Keratinocyte (primary cell): Measurements from ENCODE around the gene MTHFD1L. TPM values are rescaled to one million over a fixed set of nuclear protein-coding genes. Genes with fewer than 3 reads are reported as not detected.

ENCODE experiments used
- DNase-seq: peaks from one replicate; pipeline ENCODE4 v3.0.0-alpha.2; 2011; ENCODE audit warnings: low read depth, missing footprints, low spot score
- FAIRE-seq: peaks from 2 replicates; lab custom pipeline; 2011; peaks lifted over from hg19 to GRCh38; lab: Jason Lieb, UNC
- H2AFZ ChIP-seq: 2 replicates; pipeline ENCODE4 v1.6.0; 2012; ENCODE audit warnings: low read length, control low read depth, inconsistent platforms; ENCODE audit not compliant: control insufficient read depth
- H3K27ac ChIP-seq: 2 replicates; pipeline ENCODE4 v1.5.1; 2011; ENCODE audit warnings: low read length; ENCODE audit not compliant: control insufficient read depth, insufficient read depth
- H3K27me3 ChIP-seq: 3 replicates; pipeline ENCODE4 v1.6.0; 2011; ENCODE audit warnings: low read length; ENCODE audit not compliant: control insufficient read depth, insufficient read depth; ENCODE audit errors: extremely low read depth
- H3K36me3 ChIP-seq, 2 experiments: 2 replicates in 1 of 2; 3 replicates in 1 of 2; pipeline ENCODE4 v1.5.1; 2011; ENCODE audit warnings: low read length in 2 of 2, mild to moderate bottlenecking in 1 of 2; ENCODE audit not compliant: control insufficient read depth in 2 of 2, insufficient read depth in 2 of 2; ENCODE audit errors: extremely low read depth in 1 of 2
- H3K4me1 ChIP-seq: 3 replicates; pipeline ENCODE4 v1.5.1; 2011; ENCODE audit warnings: low read length; ENCODE audit not compliant: control insufficient read depth, insufficient read depth; ENCODE audit errors: extremely low read depth
- H3K4me2 ChIP-seq: 3 replicates; pipeline ENCODE4 v1.6.0; 2011; ENCODE audit warnings: low read depth, low read length; ENCODE audit not compliant: control insufficient read depth, insufficient read depth; ENCODE audit errors: extremely low read depth
- H3K4me3 ChIP-seq, 3 experiments: fragments of 200-600 bp in 1 of 3; sonication (generic) in 1 of 3; 2 replicates in 2 of 3; 3 replicates in 1 of 3; pipeline ENCODE4 v1.5.1; 2011 to 2016; ENCODE audit warnings: low read length in 3 of 3, mild to moderate bottlenecking in 3 of 3, control low read depth in 2 of 3, inconsistent platforms in 1 of 3, low read depth in 1 of 3, mixed read lengths in 1 of 3, mixed run types in 1 of 3, moderate library complexity in 1 of 3; ENCODE audit not compliant: control insufficient read depth in 2 of 3, insufficient read depth in 2 of 3; ENCODE audit errors: extremely low read depth in 1 of 3
- H3K79me2 ChIP-seq: 2 replicates; pipeline ENCODE4 v1.6.0; 2012; ENCODE audit warnings: low read length; ENCODE audit not compliant: control insufficient read depth, insufficient read depth
- H3K9ac ChIP-seq: 3 replicates; pipeline ENCODE4 v1.6.0; 2011; ENCODE audit warnings: low read length; ENCODE audit not compliant: control insufficient read depth, insufficient read depth; ENCODE audit errors: extremely low read depth
- H3K9me1 ChIP-seq: 3 replicates; pipeline ENCODE4 v1.6.0; 2011; ENCODE audit warnings: low read length; ENCODE audit not compliant: control insufficient read depth, insufficient read depth; ENCODE audit errors: extremely low read depth
- H3K9me3 ChIP-seq: 2 replicates; pipeline ENCODE4 v1.5.1; 2012; ENCODE audit warnings: low read depth, low read length; ENCODE audit not compliant: control insufficient read depth
- H4K20me1 ChIP-seq: 3 replicates; pipeline ENCODE4 v1.6.0; 2011; ENCODE audit warnings: low read length; ENCODE audit not compliant: control insufficient read depth, insufficient read depth; ENCODE audit errors: extremely low read depth
- CTCF ChIP-seq, 3 experiments: IDR thresholded peaks in 1 of 3; conservative IDR thresholded peaks in 1 of 3; optimal IDR thresholded peaks in 1 of 3; 2 replicates in 2 of 3; 3 replicates in 1 of 3; pipeline versions ENCODE3 to v1.5.1; 2011; ENCODE audit warnings: low read length in 3 of 3, mild to moderate bottlenecking in 3 of 3, moderate library complexity in 2 of 3, control low read depth in 1 of 3, inconsistent platforms in 1 of 3; ENCODE audit not compliant: insufficient read depth in 2 of 3; ENCODE audit errors: extremely low read depth in 1 of 3
- EZH2 ChIP-seq: IDR thresholded peaks from one replicate; pipeline ENCODE4 v1.6.1; 2012; ENCODE audit warnings: inconsistent platforms, mild to moderate bottlenecking, low read length, moderate library complexity
- dilution Hi-C: fragments of 300-500 bp; cut with MboI; formaldehyde crosslinking; loops from one replicate; pipeline ENCODE4 v1.7.0; 2020; ENCODE audit warnings: low sequenced_read_pairs; ENCODE audit not compliant: extremely low pct_ligation_motif_present
- polyA plus RNA-seq, 5 experiments: library from polyadenylated mRNA; depleted of rRNA in 3 of 5; stranded (reverse) in 3 of 5; stranded (forward) in 1 of 5; unstranded in 1 of 5; fragments of >200 nt; gene quantifications; 1 replicate in 1 of 5; 2 replicates in 3 of 5; 3 replicates in 1 of 5; pipeline versions ENCODE4 v1.2.1 to v1.2.3, GENCODE V29; 2011 to 2012; ENCODE audit warnings: missing spikeins in 2 of 5, low read depth in 1 of 5, low replicate concordance in 1 of 5

MTHFD1L gene
- polyA plus RNA-seq, 1 donor (not counting 4 experiments of a cell fraction or from before 2014, with no cell fraction given): 38.0 TPM

DNA sequence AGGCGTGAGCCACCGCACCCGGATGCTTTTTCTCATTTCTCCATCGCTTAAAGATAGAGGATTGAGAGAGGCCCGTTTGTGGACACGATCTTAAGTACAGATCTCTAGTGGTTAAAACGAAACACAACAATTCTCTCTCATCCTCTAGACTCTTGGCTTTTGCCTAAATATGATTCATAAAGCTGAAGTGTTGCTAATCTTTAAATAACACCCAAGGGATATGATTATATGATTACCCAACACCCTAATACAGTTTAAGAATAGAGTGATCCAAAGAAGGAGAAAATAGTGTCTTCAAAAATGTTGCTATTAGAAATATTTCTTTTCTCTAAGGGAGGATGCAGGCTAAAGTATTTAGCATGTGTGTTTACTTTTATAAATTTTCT is 50.4 kb downstream of the MTHFD1L start:
- TF ChIP-seq EZH2: no peak
- no peak for TF ChIP-seq CTCF (optimal IDR thresholded peaks at IDR 0.05 in 1 of 3, IDR thresholded peaks at IDR 0.05 in 1 of 3, conservative IDR thresholded peaks at IDR 0.05 in 1 of 3; ENCODE audit: extremely low read depth in 1 of 3, insufficient read depth in 2 of 3, low read length in 3 of 3)
- dilution Hi-C loops: no loop called here
- DNase-seq: no peak

GRCh38 chr6:150919938-150920337 is 54.4 kb downstream of the MTHFD1L start:
- Histone ChIP-seq H3K4me1 (peaks cover 10% of the 10 kb centered on the region), H3K4me3 (no peak overlapping the region), H3K9me1 (peaks cover 5% of the 10 kb centered on the region), H3K4me2 (no peak overlapping the region), H3K36me3 (peaks cover 7 to 16% of the 10 kb centered on the region in 2 experiments), H3K9me3 (no peaks in the 10 kb centered on the region), H3K79me2 (no peaks in the 10 kb centered on the region), H2AFZ (no peak overlapping the region), H3K27ac (no peak overlapping the region), H3K9ac (no peak overlapping the region), H3K27me3 (no peaks in the 10 kb centered on the region), H4K20me1 (no peaks in the 10 kb centered on the region)
- FAIRE-seq: no peak
- dilution Hi-C loops: no loop called here
- DNase-seq: no peak
- TF ChIP-seq EZH2 (no peak), CTCF (optimal IDR thresholded peaks at IDR 0.05 in 1 of 3, IDR thresholded peaks at IDR 0.05 in 1 of 3, conservative IDR thresholded peaks at IDR 0.05 in 1 of 3; ENCODE audit: extremely low read depth in 1 of 3, insufficient read depth in 2 of 3, low read length in 3 of 3) (no peak)

More for the DNA sequence above, 50.4 kb downstream of the MTHFD1L start:
- H3K9me1 ChIP-seq: no peaks in the 10 kb centered on the region
- no peaks in the 10 kb centered on the region for H3K9me3 ChIP-seq
- H3K4me1 ChIP-seq: no peaks in the 10 kb centered on the region
- FAIRE-seq: no peak
- no peaks in the 10 kb centered on the region for H4K20me1 ChIP-seq
- no peaks in the 10 kb centered on the region for H3K27me3 ChIP-seq
- no peak overlapping the region for H3K4me2 ChIP-seq
- peaks cover 0 to 5% of the 10 kb centered on the region in 2 experiments for H3K36me3 ChIP-seq
- no peak overlapping the region for H2AFZ ChIP-seq
- no peaks in the 10 kb centered on the region for H3K79me2 ChIP-seq
- no peak overlapping the region for H3K4me3 ChIP-seq
- H3K27ac ChIP-seq: no peak overlapping the region
- no peak overlapping the region for H3K9ac ChIP-seq
